Heart left ventricle (tissue), 13 donors: ENCODE results near the gene BIN2.

Experiments used
- POLR2A ChIP-seq, 2 donors: fragments of 450-650 bp; IDR thresholded peaks; one replicate each; pipeline ENCODE4 v1.6.1; 2017; ENCODE audit warnings: antibody characterized with exemption in 2 of 2, mild to moderate bottlenecking in 2 of 2, moderate library complexity in 2 of 2
- TF ChIP-seq, protein P1 (sequence below), 12 donors: fragments of 200-600 bp; sonication (generic) in 4 of 12; IDR thresholded peaks; one replicate each; pipeline versions ENCODE4 v1.5.0 to v1.8.0; 2018 to 2022; ENCODE audit warnings: antibody characterized with exemption in 12 of 12, mild to moderate bottlenecking in 5 of 12
- donor health status: ischemic (EF 13 %, LVEDD 7.1; RV severe dilation, severe dysfunction).
- donor health status: DM: no; HTN: yes; CAD: no.
- donor health status: DM: no; HTN: no; CAD: no.
- donor health status: ischemic (EF 25% LVEDD 6.9; RV normal size, moderate dysfunction).
- donor health status: ischemic (EF 25% LVEDD 5.7; RV mildly dilated, moderate dysfunction).
- donor health status: ischemic (EF 35%, LVEDD 5.7; RV mildly dilated, moderate dysfunction).
- donor health status: nonischemic (EF 11% LVEDD 7.7; RV severe dilation, severe dysfunction).
- donor health status: DM: yes; HTN: yes; CAD: no.
- donor health status: PGD.
- donor health status: ischemic (EF 29% LVEDD 5.4; RV normal size, mild dysfunction).
- donor health status: nonischemic (EF 23%, LVEDD 6.1; RV moderate dilation, normal function).

DNA sequence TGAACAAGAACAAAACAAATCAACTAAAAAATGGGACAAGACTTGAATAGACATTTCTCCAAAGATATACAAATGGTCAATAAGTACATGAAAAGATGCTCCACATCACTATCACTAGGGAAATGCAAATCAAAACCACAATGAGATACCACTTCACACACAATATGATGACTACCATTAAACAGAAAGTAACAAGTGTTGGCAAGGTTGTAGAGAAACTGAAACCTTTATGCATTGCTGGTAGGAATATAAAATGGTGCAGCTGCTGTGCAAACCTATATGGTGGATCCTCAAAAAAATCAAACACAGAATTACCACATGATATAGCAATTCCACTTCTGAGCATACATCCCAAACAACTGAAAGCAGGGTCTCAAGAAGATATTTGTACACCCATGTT lies 59.0 kb downstream of the BIN2 start:
- TF ChIP-seq, protein P1, sequence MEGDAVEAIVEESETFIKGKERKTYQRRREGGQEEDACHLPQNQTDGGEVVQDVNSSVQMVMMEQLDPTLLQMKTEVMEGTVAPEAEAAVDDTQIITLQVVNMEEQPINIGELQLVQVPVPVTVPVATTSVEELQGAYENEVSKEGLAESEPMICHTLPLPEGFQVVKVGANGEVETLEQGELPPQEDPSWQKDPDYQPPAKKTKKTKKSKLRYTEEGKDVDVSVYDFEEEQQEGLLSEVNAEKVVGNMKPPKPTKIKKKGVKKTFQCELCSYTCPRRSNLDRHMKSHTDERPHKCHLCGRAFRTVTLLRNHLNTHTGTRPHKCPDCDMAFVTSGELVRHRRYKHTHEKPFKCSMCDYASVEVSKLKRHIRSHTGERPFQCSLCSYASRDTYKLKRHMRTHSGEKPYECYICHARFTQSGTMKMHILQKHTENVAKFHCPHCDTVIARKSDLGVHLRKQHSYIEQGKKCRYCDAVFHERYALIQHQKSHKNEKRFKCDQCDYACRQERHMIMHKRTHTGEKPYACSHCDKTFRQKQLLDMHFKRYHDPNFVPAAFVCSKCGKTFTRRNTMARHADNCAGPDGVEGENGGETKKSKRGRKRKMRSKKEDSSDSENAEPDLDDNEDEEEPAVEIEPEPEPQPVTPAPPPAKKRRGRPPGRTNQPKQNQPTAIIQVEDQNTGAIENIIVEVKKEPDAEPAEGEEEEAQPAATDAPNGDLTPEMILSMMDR (IDR thresholded peaks at IDR 0.05): no peak
- TF ChIP-seq POLR2A (IDR thresholded peaks at IDR 0.05): no peak
